ENCODE measurements around the gene PSRC1. TPM values are rescaled to one million over a fixed set of nuclear protein-coding genes. Genes with fewer than 3 reads are reported as not detected.

The PSRC1 gene
- total and polyA plus RNA-seq, 2 of the 8 experiments (the other 6 are each of a cell fraction or from before 2014, with no cell fraction given) = 56.1 to 67.3 TPM

GRCh38 chr1:109281680-109282496 is 1.1 kb downstream of the PSRC1 start:
- peak overlapping the region; percentile 84 to 91 for H3K4me2 ChIP-seq (ENCODE audit: insufficient read depth in 1 of 2, low read depth in 2 of 2, low read length in 2 of 2)
- FAIRE-seq (no peak), DNase-seq (ENCODE audit: low read depth in 1 of 2, low spot score in 2 of 2) (no peak)
- H3K23ac ChIP-seq (ENCODE audit: insufficient read length) = no peak overlapping the region
- POLR2A ChIA-PET (ENCODE audit: partially characterized antibody) = interaction anchor here (1.0 to 2.3 kb wide), 7 partner anchors 11 to 117 kb away, joined by 3 to 18 read pairs (median 6); partner anchors contain the start of gene SORT1
- peaks cover 7% of the 10 kb centered on the region for H3K79me1 ChIP-seq (ENCODE audit: low read depth, low read length)
- no peak overlapping the region for H3K27ac ChIP-seq (ENCODE audit: low read depth, low read length)
- no peak overlapping the region for H2BK12ac ChIP-seq (ENCODE audit: low read depth, low read length)
- no peak overlapping the region for H3K56ac ChIP-seq (replicated peaks; ENCODE audit: insufficient read length, low read depth, low read length)
- 84% methylated on average over 28 of the region's 28 CpGs; no CpG with 5 or more reads in 1 of the 2 experiments for WGBS, 2 experiments (ENCODE audit: extremely low coverage in 1 of 2, insufficient coverage in 1 of 2, insufficient read length in 1 of 2, insufficient replicate concordance in 2 of 2, low coverage in 1 of 2, low lambda C conversion rate in 2 of 2, missing lambda C conversion rate in 1 of 2)
- no peaks in the 10 kb centered on the region for H3K9me3 ChIP-seq (ENCODE audit: insufficient read depth in 2 of 2, low read depth in 1 of 2, low read length in 1 of 2)
- H3K9ac ChIP-seq (replicated peaks in 1 of 4; ENCODE audit: extremely low read depth in 1 of 4, low read depth in 3 of 4, low read length in 3 of 4) = peak overlapping the region in 3 of 4 experiments; percentile 1 to 65 (median 58); a peak in 3 of 7 replicates
- H2AFZ ChIP-seq (ENCODE audit: low read length) = no peak overlapping the region
- H4K20me1 ChIP-seq (replicated peaks in 1 of 2; ENCODE audit: control insufficient read depth in 1 of 2, insufficient read depth in 2 of 2, low read length in 2 of 2) = no peaks in the 10 kb centered on the region
- no peak overlapping the region for H2AK5ac ChIP-seq (ENCODE audit: low read depth, low read length)
- H2BK5ac ChIP-seq (ENCODE audit: low read depth, low read length) = peak overlapping the region; percentile 76; the same call in 1 of the 2 replicates
- no peak overlapping the region for H2BK120ac ChIP-seq (replicated peaks; ENCODE audit: low read depth, low read length)
- no peak overlapping the region; the same call in 1 of the 2 replicates for H4K8ac ChIP-seq (ENCODE audit: extremely low read depth, insufficient read depth, low read length)
- H3K36me3 ChIP-seq (ENCODE audit: control insufficient read depth in 2 of 4, insufficient read depth in 4 of 4, low read length in 3 of 4) = peaks cover 10 to 22% (median 16%) of the 10 kb centered on the region in 4 experiments; a peak in 6 of 8 replicates
- no peak overlapping the region for H4K91ac ChIP-seq (replicated peaks; ENCODE audit: insufficient read length, low read length)
- no peak overlapping the region for H4K5ac ChIP-seq (ENCODE audit: insufficient read length, low read depth, low read length)
- no peak overlapping the region for H2BK20ac ChIP-seq (ENCODE audit: low read length)
- H3K4me3 ChIP-seq (ENCODE audit: extremely low read depth in 1 of 4, insufficient read depth in 2 of 4, low read depth in 3 of 4, low read length in 4 of 4) = peak overlapping the region; percentile 54 to 95 (median 86)
- no peaks in the 10 kb centered on the region for H3K27me3 ChIP-seq (replicated peaks in 1 of 4; ENCODE audit: control insufficient read depth in 3 of 4, extremely low read depth in 1 of 4, insufficient read depth in 3 of 4, low read length in 3 of 4)
- peaks cover 10 to 15% (median 11%) of the 10 kb centered on the region in 4 experiments for H3K4me1 ChIP-seq (replicated peaks in 1 of 4; ENCODE audit: control insufficient read depth in 3 of 4, insufficient read depth in 4 of 4, low read length in 3 of 4)
- CTCF ChIA-PET (ENCODE audit: partially characterized antibody) = interaction anchor here (0.8 to 3.0 kb wide), 11 partner anchors 12 to 217 kb away, joined by 3 to 30 read pairs (median 4); partner anchors contain the start of genes CYB561D1 and SORT1
- no peak overlapping the region for H3K14ac ChIP-seq (ENCODE audit: insufficient read length)
- H3K79me2 ChIP-seq (ENCODE audit: control insufficient read depth in 1 of 2, insufficient read depth in 2 of 2, low read length in 2 of 2) = peaks cover 0 to 16% of the 10 kb centered on the region in 2 experiments; a peak in 3 of 4 replicates
- peak overlapping the region; percentile 40 for H3K4ac ChIP-seq (replicated peaks; ENCODE audit: insufficient read length, low read depth, low read length)
- H3K23me2 ChIP-seq (ENCODE audit: low read depth, low read length) = peaks cover 12% of the 10 kb centered on the region
- no peak overlapping the region; the same call in 1 of the 2 replicates for H2BK15ac ChIP-seq (ENCODE audit: low read length)
- no peak overlapping the region for H3K18ac ChIP-seq (ENCODE audit: extremely low read depth, low read length)
- no peak for TF ChIP-seq KDM4A (IDR thresholded peaks at IDR 0.05; ENCODE audit: low read depth, low read length, severe bottlenecking)
- TF ChIP-seq FOSL1 (IDR thresholded peaks at IDR 0.05; ENCODE audit: insufficient read depth, low read depth, low read length) = no peak
- TF ChIP-seq TAF1 (IDR thresholded peaks at IDR 0.05; ENCODE audit: low read depth, low read length) = no peak
- no peak for TF ChIP-seq RNF2 (IDR thresholded peaks at IDR 0.05; ENCODE audit: borderline replicate concordance, low read depth, low read length, missing control alignments, poor library complexity, severe bottlenecking)
- no peak for TF ChIP-seq ZNF274 (IDR thresholded peaks at IDR 0.05; ENCODE audit: borderline replicate concordance, extremely low read depth, low read length)
- no peak for TF ChIP-seq SIX5 (IDR thresholded peaks at IDR 0.05; ENCODE audit: low read depth, low read length)
- no peak for TF ChIP-seq SP2 (IDR thresholded peaks at IDR 0.05; ENCODE audit: low read length)
- TF ChIP-seq POLR2A (IDR thresholded peaks at IDR 0.05; ENCODE audit: control extremely low read depth in 1 of 2, low read depth in 2 of 2, low read length in 2 of 2) = no peak
- no peak for TF ChIP-seq SUZ12 (IDR thresholded peaks at IDR 0.05; ENCODE audit: low read length)
- no peak for TF ChIP-seq GABPA (IDR thresholded peaks at IDR 0.05; ENCODE audit: borderline replicate concordance, insufficient read depth, low read length)
